Esophagus (tissue), 2 donors: ENCODE measurements around the gene ZNF423. TPM values are rescaled to one million over a fixed set of nuclear protein-coding genes. Genes with fewer than 3 reads are reported as not detected.

Experiments used
- H3K27ac ChIP-seq, 2 donors: one replicate each; pipeline ENCODE4 v1.5.1; 2013; ENCODE audit warnings: low read depth in 2 of 2, mild to moderate bottlenecking in 2 of 2, inconsistent platforms in 1 of 2, low read length in 1 of 2, moderate library complexity in 1 of 2
- H3K27me3 ChIP-seq, 2 donors: one replicate each; pipeline ENCODE4 v1.6.1; 2013; ENCODE audit warnings: low read length in 2 of 2, control low read depth in 1 of 2, mild to moderate bottlenecking in 1 of 2; ENCODE audit not compliant: insufficient read depth in 2 of 2, control insufficient read depth in 1 of 2
- H3K36me3 ChIP-seq, 2 donors: one replicate each; pipeline ENCODE4 v1.6.1; 2013; ENCODE audit warnings: low read length in 1 of 2; ENCODE audit not compliant: control insufficient read depth in 2 of 2, insufficient read depth in 2 of 2
- H3K4me1 ChIP-seq, 2 donors: one replicate each; pipeline ENCODE4 v1.6.1; 2013; ENCODE audit warnings: low read length in 1 of 2; ENCODE audit not compliant: control insufficient read depth in 2 of 2, insufficient read depth in 2 of 2
- H3K4me3 ChIP-seq, 2 donors: one replicate each; pipeline ENCODE4 v1.5.1; 2013; ENCODE audit warnings: low read length in 2 of 2, mild to moderate bottlenecking in 2 of 2, low read depth in 1 of 2, moderate library complexity in 1 of 2
- H3K9me3 ChIP-seq, 2 donors: one replicate each; pipeline ENCODE4 v1.6.1; 2013; ENCODE audit warnings: mild to moderate bottlenecking in 2 of 2, low read depth in 1 of 2, low read length in 1 of 2, moderate library complexity in 1 of 2; ENCODE audit not compliant: control insufficient read depth in 2 of 2, insufficient read depth in 1 of 2
- WGBS, 2 donors: extraction: QIAGEN DNeasy Blood & Tissue Kit; methylation state at CpG; one replicate each; pipeline ENCODE4 v1.1.7; 2013; 5-methylcytosine and 5-hydroxymethylcytosine counted together
- polyA plus RNA-seq, 2 donors: library from polyadenylated mRNA; stranded (reverse); fragments of 200-250 nt; gene quantifications; one replicate each; pipeline ENCODE4 v1.2.3, GENCODE V29; 2013
- donor health status: healthy with polysubstance abuse.
- donor health status: Bipolar disorder and iron deficiency.

ZNF423 gene
- polyA plus RNA-seq, 2 donors = 0.53 to 0.67 TPM

DNA sequence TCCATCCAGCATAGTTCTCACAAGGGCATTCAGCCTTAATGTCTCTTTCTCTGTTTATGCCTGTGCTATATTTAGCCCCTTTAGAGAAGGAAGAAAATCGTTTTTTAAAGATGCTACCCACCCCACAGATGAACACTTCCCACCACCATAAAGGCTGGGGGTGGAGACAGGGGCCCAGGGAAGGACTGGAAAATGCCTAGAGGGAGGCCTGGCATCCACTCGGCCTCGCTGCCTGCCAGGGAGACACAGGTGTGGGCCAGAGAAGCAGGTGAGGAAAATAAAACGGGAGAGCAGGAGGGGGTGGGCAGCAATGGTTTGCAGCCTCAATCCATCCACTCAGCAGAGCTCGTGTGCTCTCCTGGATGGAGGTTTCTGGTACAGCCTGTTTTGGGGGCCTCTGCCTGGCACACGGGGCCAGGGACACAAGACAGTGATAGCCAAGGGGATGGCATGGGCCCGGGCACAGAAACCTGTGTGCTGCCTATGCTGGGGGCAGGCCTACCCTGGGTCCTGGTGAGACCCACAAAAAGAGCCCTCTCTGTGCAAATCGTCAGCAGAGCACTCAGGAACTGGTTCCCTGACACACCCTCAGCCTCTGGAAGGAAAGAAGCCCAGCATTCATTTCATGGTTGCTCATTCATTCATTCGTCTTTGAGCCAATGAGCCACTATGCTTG, 360.9 kb downstream of the ZNF423 start:
- Histone ChIP-seq H3K27ac (no peak overlapping the region), H3K9me3 (no peaks in the 10 kb centered on the region), H3K27me3 (no peaks in the 10 kb centered on the region), H3K4me3 (no peak overlapping the region), H3K4me1 (peaks cover 6 to 10% of the 10 kb centered on the region in 2 donors), H3K36me3 (no peaks in the 10 kb centered on the region)
- 67 to 75% methylated on average over 9 of the region's 9 CpGs for WGBS, 2 donors

DNA sequence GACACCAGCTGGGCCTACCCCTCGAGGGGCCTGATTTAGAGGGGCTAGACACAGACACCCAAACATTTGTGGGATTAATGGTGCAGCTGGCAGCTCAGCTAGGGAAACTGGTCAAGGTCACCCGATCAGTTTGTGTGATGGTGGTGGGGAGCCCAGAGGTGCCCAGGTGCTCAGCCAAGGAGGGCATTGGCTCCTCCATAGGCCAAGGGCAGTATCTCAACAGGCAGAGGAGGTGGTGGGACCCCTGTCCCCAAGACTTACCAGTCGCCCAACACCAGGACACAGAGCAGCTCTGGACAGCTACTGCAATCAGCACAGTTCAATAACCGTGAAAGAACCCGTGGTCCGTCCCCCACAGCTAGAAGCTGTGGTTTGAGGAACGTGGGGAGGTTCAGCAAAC, 361.4 kb downstream of the ZNF423 start:
- Histone ChIP-seq H3K4me1 (peaks cover 6 to 10% of the 10 kb centered on the region in 2 donors), H3K27me3 (no peaks in the 10 kb centered on the region), H3K4me3 (no peak overlapping the region), H3K36me3 (no peaks in the 10 kb centered on the region), H3K9me3 (no peaks in the 10 kb centered on the region), H3K27ac (no peak overlapping the region)
- WGBS, 2 donors = 79 to 80% methylated on average over 7 of the region's 7 CpGs

DNA sequence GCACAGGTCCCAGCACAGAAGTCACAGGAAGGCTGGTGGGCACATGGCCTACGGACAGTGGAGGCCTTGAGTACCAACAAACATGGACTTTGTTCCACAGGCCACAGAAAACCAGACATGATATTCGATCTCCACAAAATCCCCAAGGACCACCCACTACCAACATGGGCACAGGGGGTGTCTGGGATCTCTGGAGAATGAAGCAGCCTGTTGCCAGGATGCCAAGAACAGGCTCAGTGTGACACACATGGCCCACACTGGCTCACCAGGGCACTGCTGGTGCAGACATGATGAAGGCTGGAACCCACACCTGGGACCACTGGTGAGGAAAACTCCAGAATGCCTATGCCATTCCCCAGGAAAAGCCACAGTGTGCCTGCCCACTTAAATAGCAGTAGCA, 362.1 kb downstream of the ZNF423 start:
- no peak overlapping the region for H3K27ac ChIP-seq
- 75 to 81% methylated on average over 2 of the region's 2 CpGs for WGBS, 2 donors
- no peaks in the 10 kb centered on the region for H3K36me3 ChIP-seq
- H3K9me3 ChIP-seq = no peaks in the 10 kb centered on the region
- H3K27me3 ChIP-seq = no peaks in the 10 kb centered on the region
- H3K4me3 ChIP-seq = no peak overlapping the region
- H3K4me1 ChIP-seq = peaks cover 6 to 10% of the 10 kb centered on the region in 2 donors

DNA sequence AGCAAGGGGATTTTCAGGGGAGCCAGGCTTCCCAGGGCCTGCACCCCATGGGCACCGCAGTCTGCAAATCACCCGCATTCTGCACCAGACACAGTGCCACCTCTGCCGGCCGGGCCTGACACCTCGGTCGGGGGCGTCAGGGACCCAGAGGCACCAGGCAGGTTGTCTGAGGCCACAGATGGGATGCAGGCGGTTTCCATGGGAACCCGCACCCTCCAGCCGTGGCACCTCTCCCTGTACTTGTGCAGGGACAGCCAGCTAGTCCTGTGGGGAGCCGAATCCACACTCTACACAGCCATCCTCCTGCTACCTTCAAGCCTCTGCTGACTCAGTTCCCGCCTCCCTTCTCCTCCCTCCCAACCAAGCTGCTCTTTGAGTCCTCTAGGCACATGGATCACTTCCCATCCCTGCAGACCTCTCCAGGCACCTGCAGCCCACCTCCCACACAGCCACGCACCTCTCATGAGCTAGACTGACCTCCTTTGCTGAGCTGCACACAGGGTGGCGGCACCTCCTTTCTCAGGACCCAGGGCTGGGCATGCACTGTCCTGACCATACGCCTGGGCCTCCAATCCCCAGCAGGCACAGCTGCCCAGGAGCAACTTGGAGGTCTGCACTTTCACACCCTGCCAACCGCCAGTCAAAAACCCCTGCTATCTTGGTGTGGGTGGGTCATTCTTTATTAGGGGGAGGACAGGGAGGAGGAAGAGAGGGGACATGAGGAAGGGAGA, 362.9 kb downstream of the ZNF423 start:
- no peaks in the 10 kb centered on the region for H3K27me3 ChIP-seq
- peaks cover 6 to 10% of the 10 kb centered on the region in 2 donors for H3K4me1 ChIP-seq
- WGBS, 2 donors = 89 to 93% methylated on average over 16 of the region's 16 CpGs
- H3K36me3 ChIP-seq = no peaks in the 10 kb centered on the region
- H3K4me3 ChIP-seq = no peak overlapping the region
- H3K27ac ChIP-seq = no peak overlapping the region
- H3K9me3 ChIP-seq = no peaks in the 10 kb centered on the region

DNA sequence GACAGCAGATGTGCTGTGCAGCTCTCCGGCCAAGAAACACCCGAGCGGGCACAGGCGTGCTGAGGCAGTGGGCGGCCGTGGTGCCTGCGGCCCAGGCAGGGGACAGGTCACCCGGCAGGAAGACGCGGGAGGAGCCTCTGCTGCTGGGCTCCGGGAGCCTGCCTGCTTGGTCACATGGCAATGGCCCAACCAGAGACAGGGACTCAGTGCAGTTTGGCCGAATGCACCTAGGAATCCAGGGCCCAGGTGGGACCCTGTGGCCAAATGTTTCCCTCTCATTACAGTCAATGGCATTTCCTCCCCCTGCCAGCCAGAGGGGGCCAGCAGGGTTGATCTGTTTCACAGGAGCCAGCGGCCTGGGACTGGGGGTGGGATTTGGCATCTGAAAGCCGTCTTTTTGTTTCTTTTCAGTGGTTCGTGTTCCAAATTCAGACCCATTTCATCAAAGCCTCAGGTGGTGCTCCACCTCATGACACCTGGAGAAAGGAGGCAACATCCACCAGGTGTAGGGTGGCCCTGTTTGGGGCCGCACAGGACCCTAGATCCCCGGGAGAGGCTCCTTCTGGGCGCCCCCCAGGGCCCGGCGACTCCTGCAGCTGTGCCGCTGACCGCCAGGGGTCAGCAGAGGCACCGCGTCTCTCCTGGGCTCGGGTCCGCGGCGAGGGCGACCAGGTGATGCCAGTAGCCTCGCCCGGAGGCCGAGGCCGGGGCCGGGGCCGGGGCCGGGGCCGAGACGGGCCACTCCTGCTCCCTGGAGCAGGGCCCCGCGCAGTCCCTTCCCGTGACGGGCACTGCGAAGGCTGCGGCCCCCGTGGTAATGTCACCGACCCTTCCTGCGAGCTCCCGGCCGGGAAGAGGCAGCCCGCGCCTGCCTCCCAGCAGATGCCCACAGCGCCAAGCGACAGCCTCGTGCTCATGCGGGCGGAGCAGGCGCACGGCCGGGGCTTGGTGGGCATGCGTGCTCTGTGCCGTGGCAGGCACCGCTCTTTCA, 363.8 kb downstream of the ZNF423 start:
- Histone ChIP-seq H3K27ac (peak overlapping the region in 1 of 2 donors; percentile 33), H3K27me3 (no peaks in the 10 kb centered on the region), H3K4me3 (peak overlapping the region; percentile 20 to 37), H3K36me3 (no peaks in the 10 kb centered on the region), H3K4me1 (peaks cover 6 to 10% of the 10 kb centered on the region in 2 donors), H3K9me3 (no peaks in the 10 kb centered on the region)
- 22 to 32% methylated on average over 59 to 62 of the region's 62 CpGs for WGBS, 2 donors

DNA sequence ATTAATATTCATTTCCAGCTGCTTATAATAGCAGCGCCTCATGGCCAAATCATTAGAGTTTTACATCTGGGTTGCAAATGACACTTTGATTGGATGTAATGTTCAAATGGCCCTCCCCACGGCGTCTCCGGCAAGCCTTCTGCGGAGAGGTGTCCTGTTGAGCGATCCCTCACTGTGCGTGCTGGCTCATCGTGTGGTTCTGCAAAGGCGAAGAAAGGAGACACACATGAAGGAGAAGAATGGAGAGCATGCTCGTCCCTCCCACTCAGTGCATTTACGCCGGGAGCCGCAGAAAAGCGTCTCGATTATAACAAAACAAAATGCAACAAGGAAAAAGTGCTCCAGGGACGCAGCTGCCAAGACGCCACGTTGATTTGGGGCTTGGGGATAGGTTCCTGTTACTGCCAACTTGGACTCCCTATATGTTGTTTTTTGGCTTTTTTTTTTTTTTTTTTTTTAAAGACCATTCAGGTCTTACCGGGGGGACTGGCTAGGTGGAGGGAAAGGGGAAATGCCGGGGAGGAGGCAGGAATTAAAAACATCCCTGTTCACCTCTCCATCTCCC, 364.7 kb downstream of the ZNF423 start:
- H3K27me3 ChIP-seq = no peaks in the 10 kb centered on the region
- no peak overlapping the region for H3K4me3 ChIP-seq
- peaks cover 6 to 10% of the 10 kb centered on the region in 2 donors for H3K4me1 ChIP-seq
- H3K9me3 ChIP-seq = no peaks in the 10 kb centered on the region
- H3K27ac ChIP-seq = no peak overlapping the region
- H3K36me3 ChIP-seq = no peaks in the 10 kb centered on the region
- 81 to 86% methylated on average over 20 of the region's 20 CpGs for WGBS, 2 donors

DNA sequence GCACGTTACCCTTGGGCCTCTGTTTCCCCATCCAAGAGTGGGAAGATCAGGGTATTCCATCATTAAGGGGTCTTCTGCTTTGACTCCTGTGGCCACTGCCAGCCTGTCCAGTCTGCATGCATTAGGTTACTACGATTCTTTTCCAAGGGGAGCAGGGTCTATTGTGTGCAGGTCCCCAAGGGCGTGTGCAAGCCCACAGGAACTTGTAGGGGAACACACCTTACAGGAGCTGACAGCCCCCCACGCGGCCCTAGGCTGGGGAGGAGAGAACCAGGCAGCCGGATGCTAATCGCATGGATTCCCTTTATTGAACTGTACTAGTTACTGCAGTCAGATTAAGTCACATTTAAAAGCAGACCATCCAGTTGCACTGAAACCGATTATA, 365.6 kb downstream of the ZNF423 start:
- H3K9me3 ChIP-seq = no peaks in the 10 kb centered on the region

DNA sequence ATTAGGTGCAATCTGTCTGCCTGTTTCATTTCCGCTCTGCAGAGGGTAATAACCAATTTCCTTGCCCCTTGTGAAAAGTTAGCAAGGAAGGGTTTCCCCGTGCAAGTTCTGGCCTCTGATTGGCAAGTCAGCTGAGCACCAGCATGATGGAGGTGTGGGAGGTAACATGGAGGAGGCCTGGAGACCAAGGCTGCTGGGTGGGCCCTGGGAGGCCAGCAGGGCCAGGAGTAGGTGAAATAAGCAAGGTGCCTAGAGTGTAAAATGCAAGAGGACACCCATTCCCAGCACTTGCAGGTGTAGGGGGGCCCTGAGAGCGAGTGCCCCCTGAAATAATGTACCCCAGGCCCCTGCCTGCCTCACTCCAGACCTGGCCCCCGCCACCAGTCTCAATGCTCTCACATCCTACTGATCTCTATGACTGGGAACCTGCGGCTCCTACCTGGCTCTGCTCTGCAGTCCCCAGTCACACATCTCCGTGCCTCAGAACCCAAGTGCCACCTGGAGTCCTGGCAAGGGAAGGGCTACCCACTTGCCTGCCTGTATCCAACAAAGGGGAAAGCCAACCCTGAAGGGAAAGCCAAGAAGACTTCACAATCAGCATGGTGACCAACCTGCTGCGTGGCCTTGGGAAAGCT, 366.1 kb downstream of the ZNF423 start:
- Histone ChIP-seq H3K4me3 (no peak overlapping the region), H3K9me3 (no peaks in the 10 kb centered on the region), H3K36me3 (no peaks in the 10 kb centered on the region), H3K27ac (no peak overlapping the region), H3K27me3 (no peaks in the 10 kb centered on the region), H3K4me1 (peaks cover 6 to 10% of the 10 kb centered on the region in 2 donors)
- WGBS, 2 donors = 82 to 88% methylated on average over 7 of the region's 7 CpGs

More for the DNA sequence above, 365.6 kb downstream of the ZNF423 start:
- Histone ChIP-seq H3K36me3 (no peaks in the 10 kb centered on the region), H3K4me3 (no peak overlapping the region), H3K27ac (no peak overlapping the region), H3K27me3 (no peaks in the 10 kb centered on the region), H3K4me1 (peaks cover 6 to 10% of the 10 kb centered on the region in 2 donors)
- 86 to 91% methylated on average over 8 of the region's 8 CpGs for WGBS, 2 donors
